SJCRH30 (cell line): ENCODE results near the gene SNX13. TPM values are rescaled to one million over a fixed set of nuclear protein-coding genes. Genes with fewer than 3 reads are reported as not detected.

Experiments
- DNase-seq, 2 experiments: peaks; one replicate each; pipeline ENCODE4 v3.0.0-alpha.2; 2015 to 2020
- H3K27ac ChIP-seq: fragments of 250-450 bp; sonication (Bioruptor Pico); 2 replicates; pipeline ENCODE4 v1.5.1; 2020; ENCODE audit warnings: mild to moderate bottlenecking, moderate library complexity
- H3K27me3 ChIP-seq: fragments of 250-450 bp; sonication (Bioruptor Pico); 2 replicates; pipeline ENCODE4 v1.5.1; 2020; ENCODE audit warnings: mild to moderate bottlenecking, moderate library complexity
- H3K36me3 ChIP-seq: fragments of 250-450 bp; sonication (Bioruptor Pico); 2 replicates; pipeline ENCODE4 v1.5.1; 2020; ENCODE audit warnings: mild to moderate bottlenecking, moderate library complexity
- H3K4me1 ChIP-seq: fragments of 250-450 bp; sonication (Bioruptor Pico); 2 replicates; pipeline ENCODE4 v1.5.1; 2020; ENCODE audit warnings: mild to moderate bottlenecking, moderate library complexity
- H3K4me3 ChIP-seq: fragments of 250-450 bp; sonication (Bioruptor Pico); 2 replicates; pipeline ENCODE4 v1.5.1; 2020; ENCODE audit warnings: mild to moderate bottlenecking, moderate library complexity
- H3K9me3 ChIP-seq: fragments of 250-450 bp; sonication (Bioruptor Pico); replicated peaks from 2 replicates; pipeline ENCODE4 v1.5.1; 2020; ENCODE audit warnings: mild to moderate bottlenecking, moderate library complexity
- total RNA-seq: library from RNA; depleted of rRNA; stranded (reverse); fragments of >200 nt; shearing (Covaris generic); gene quantifications from 2 replicates; pipeline ENCODE4 v1.2.3, GENCODE V29; 2014

The SNX13 gene
- total RNA-seq, 1 experiment from 2014 or later: 37.1 TPM

DNA sequence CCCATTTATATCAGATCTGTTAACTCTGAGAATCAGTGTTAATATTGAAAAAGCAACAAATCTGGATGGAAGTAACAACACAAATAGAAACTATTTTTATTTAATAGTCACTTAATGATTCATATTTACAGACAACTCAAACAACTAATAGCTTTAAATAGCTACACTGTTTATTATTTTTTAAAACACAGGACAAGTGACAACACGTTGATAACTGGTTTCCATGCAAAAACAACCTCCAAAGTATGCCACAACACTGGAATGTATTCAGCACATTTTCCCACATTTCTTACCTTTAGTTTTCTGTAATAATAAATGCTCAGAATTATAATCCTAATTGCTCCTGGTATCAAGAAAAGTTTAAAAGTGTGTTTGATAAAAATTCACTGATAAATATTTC lies 4.0 kb downstream of the SNX13 start:
- no peaks in the 10 kb centered on the region for H3K9me3 ChIP-seq
- no peaks in the 10 kb centered on the region for H3K36me3 ChIP-seq
- no peak overlapping the region for H3K27ac ChIP-seq
- H3K27me3 ChIP-seq: no peaks in the 10 kb centered on the region
- H3K4me1 ChIP-seq: peaks cover 7% of the 10 kb centered on the region
- no peak overlapping the region for H3K4me3 ChIP-seq
- no peak for DNase-seq

DNA sequence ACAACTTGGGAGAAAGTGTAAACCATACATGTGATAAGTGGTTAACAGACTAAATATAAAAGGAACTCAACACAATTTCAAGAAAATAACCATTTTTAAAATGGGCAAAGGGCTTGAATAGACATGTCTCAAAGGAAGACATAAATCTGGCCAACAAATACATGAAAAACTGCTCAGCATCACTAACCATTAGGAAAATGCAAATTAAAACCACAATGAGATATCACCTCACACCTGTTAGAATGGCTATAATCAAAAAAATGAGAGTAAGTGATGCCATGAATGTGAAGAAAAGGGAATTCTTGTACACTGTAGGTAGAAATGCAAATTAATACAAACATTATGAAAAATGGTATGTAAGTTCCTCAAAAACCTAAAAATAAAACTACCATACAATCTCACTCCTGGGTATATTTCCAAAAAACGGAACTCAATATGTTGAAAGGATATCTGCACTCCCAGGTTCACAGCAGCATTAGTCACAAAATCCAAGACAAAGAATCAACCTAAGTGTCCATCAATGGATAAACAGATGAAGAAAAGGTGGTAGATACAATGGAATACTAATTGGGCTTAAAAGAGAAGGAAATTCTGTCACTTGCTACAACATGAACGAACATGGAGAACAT lies 5.6 kb downstream of the SNX13 start:
- no peaks in the 10 kb centered on the region for H3K27me3 ChIP-seq
- H3K9me3 ChIP-seq: no peaks in the 10 kb centered on the region
- no peak overlapping the region for H3K27ac ChIP-seq
- no peaks in the 10 kb centered on the region for H3K36me3 ChIP-seq
- peaks cover 7% of the 10 kb centered on the region for H3K4me1 ChIP-seq
- H3K4me3 ChIP-seq: no peak overlapping the region
- no peak for DNase-seq

DNA sequence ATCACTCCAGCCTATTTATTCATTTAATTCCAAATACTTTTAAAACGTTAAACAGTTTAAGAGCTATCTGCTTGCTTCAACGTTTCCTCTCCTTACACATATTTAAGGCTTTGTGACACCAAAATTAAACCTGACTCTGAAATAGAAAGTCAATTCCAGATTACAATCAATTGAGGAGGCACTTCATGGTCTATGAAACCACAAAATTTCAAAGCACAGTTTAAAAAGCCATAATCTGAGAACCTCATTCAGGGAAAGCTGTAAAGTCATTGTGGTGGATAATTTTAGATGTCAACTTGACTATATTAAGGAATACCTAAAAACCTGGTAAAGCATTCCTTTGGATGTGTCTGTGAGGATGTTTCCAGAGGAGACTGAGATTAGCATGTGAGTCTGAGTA lies 6.2 kb downstream of the SNX13 start:
- H3K36me3 ChIP-seq: no peaks in the 10 kb centered on the region
- no peak overlapping the region for H3K4me3 ChIP-seq
- no peaks in the 10 kb centered on the region for H3K9me3 ChIP-seq
- H3K4me1 ChIP-seq: peaks cover 7% of the 10 kb centered on the region
- no peak overlapping the region for H3K27ac ChIP-seq
- H3K27me3 ChIP-seq: no peaks in the 10 kb centered on the region
- DNase-seq: no peak

DNA sequence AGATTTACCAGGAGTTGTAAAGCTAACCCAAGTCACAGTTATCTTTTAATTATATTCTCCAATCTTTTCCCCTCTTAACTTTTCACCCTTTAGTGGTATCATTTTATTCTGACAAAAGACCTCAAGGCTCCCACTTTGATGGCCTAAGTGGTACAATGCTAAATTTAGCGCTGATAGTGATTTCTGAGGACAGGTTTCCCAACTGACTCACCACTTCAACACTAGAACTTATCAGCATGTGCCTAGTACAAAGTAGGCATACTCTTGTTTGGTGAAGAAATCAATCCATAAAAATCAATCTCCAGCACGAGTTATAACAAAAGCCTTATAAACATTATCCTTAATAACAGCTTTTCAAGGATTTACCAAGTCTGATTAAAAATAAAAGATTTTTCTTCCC lies 7.5 kb downstream of the SNX13 start:
- Histone ChIP-seq H3K9me3 (no peaks in the 10 kb centered on the region), H3K27me3 (no peaks in the 10 kb centered on the region), H3K27ac (no peak overlapping the region), H3K4me1 (peaks cover 3% of the 10 kb centered on the region; the same call in 1 of the 2 replicates), H3K4me3 (no peak overlapping the region), H3K36me3 (no peaks in the 10 kb centered on the region)
- no peak for DNase-seq

DNA sequence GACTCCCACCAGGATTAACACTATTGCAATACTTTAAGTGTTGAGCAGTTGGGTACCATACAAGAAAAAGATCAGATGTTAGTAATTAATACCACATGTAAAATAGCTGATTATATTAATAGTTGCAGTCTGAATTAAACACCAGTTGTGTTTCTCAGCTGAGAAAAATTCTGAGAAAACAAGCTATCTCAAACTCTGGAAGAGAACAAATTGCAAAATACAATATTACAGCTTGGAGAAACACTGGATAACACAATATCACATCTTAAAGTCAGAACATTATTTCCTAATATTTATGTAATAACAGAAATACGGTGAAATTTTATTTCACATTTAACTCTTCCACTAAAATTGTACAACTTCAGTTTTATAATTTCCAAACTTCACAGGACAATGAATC lies 9.2 kb downstream of the SNX13 start:
- H3K27ac ChIP-seq: no peak overlapping the region
- H3K9me3 ChIP-seq: no peaks in the 10 kb centered on the region
- H3K4me1 ChIP-seq: no peaks in the 10 kb centered on the region
- no peak overlapping the region for H3K4me3 ChIP-seq
- DNase-seq: no peak
- no peaks in the 10 kb centered on the region for H3K27me3 ChIP-seq
- H3K36me3 ChIP-seq: no peaks in the 10 kb centered on the region

DNA sequence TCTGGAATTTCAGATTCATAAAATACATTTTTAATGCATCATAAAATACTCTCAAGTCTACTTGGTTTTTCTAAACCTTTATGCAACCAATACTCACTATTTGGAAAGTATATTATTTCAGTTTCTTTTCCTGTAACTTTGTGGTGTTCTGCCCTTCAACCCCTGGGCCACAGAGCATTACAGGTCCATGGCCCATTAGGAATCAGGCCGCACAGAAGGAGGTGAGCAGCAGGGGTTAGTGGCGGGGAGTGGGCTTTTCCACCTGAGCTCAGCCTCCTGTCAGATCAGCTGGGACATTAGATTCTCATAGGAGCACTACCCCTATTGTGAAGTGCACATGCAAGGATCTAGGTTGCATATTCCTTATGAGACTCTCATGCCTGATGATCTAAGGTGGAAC lies 9.7 kb downstream of the SNX13 start:
- DNase-seq: no peak
- H3K27me3 ChIP-seq: no peaks in the 10 kb centered on the region
- no peaks in the 10 kb centered on the region for H3K9me3 ChIP-seq
- no peak overlapping the region for H3K4me3 ChIP-seq
- no peaks in the 10 kb centered on the region for H3K4me1 ChIP-seq
- H3K36me3 ChIP-seq: no peaks in the 10 kb centered on the region
- H3K27ac ChIP-seq: no peak overlapping the region

DNA sequence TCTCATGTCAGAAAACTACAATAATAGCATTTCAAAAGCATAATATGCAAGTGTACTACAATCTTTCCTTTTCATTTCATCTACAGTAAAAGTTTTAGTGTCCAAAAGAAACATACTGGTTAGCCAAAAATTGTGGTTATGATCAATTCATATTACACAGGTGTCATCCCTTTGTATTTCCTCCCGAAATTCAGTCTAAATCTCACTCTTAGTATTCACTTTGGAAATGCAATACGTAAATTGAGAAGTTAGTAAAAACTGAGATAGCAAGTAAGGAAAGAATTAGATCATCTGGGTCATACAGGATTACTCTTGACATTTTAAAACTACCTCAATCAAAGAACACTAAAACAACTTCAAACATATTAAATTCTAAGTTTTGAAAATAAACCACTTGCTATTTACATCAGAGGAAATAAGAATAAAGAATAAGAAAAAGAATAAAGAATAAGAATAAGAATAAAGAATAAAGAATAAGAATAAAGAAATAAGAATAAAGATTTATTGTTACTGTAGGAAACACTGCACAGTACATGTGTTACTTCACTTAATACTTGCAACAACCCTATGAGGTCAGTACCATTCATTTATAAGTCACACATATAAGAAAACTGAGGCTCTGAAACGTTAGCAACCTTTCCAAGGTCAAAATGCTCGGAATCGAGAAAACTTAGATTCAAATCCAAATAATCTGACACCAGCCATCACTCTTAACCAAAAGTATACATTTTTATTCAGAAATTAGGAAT lies 10.5 kb downstream of the SNX13 start:
- no peaks in the 10 kb centered on the region for H3K4me1 ChIP-seq
- no peak overlapping the region for H3K27ac ChIP-seq
- no peaks in the 10 kb centered on the region for H3K27me3 ChIP-seq
- no peaks in the 10 kb centered on the region for H3K36me3 ChIP-seq
- no peak overlapping the region for H3K4me3 ChIP-seq
- no peaks in the 10 kb centered on the region for H3K9me3 ChIP-seq
- DNase-seq: no peak

DNA sequence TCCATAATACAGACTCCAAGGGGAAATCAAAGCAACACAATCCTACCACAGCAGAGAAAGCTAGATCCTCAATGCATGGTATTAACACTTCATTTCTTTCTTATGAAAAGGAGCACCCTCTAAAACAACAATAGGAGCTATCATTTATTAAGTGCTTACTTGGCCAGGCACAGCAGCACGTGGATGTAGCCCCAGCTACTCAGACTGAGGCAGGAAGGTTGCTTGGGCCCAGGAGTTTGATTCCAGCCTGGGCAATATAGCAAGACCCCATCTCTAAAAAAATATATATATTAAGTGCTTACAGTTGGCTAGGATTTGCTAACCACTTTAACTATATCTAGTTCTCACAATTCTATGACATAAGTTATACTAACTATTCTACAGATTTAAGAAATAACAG lies 12.2 kb downstream of the SNX13 start:
- Histone ChIP-seq H3K27ac (no peak overlapping the region), H3K27me3 (no peaks in the 10 kb centered on the region), H3K4me3 (no peak overlapping the region), H3K4me1 (no peaks in the 10 kb centered on the region), H3K9me3 (no peaks in the 10 kb centered on the region), H3K36me3 (no peaks in the 10 kb centered on the region)
- no peak for DNase-seq

DNA sequence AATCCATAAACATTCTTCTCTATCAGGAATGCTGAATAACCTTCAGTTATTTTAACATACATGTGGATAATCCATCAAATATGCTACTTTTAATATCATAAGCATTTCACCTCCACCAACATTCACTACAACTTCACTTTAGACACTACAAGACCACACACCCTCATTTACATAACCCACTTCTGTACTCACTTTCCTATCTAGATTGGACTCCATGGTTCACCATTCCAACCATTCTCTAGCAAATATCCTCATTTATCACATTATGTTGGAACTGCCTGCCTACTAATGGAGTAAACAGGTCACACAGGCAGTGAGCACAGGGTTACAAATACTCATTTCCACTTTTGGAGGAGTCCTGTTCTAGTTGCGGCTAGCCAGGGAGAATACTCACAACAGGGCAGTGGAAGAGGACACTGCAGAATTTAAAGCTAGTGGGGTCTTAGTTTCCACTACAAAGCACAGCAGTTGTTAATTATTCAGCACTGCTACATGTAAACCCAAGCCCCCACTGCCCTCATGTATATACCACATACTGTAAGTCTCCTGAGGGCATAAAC lies 18.4 kb downstream of the SNX13 start:
- no peak overlapping the region for H3K27ac ChIP-seq
- H3K4me1 ChIP-seq: no peaks in the 10 kb centered on the region
- no peak for DNase-seq
- no peaks in the 10 kb centered on the region for H3K27me3 ChIP-seq
- no peak overlapping the region for H3K4me3 ChIP-seq
- H3K36me3 ChIP-seq: no peaks in the 10 kb centered on the region
- H3K9me3 ChIP-seq: peaks cover 3% of the 10 kb centered on the region; the same call in 1 of the 2 replicates

DNA sequence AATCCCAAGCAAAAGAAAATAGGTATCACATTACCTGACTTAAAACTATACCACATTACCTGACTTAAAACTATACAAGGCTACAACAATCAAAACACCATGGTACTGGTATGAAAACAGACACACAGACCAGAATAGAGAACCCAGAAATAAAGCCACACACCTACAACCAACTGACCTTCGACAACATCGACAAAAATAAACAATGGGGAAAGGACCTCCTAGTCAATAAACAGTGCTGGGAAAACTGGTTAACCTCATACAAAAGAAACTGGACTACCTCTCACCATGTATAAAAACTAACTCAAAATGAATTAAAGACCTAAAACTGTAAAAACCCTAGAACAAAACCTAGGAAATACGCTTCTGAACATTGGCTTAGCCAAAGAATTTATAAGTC lies 22.5 kb downstream of the SNX13 start:
- no peak overlapping the region for H3K27ac ChIP-seq
- DNase-seq: no peak
- no peaks in the 10 kb centered on the region for H3K27me3 ChIP-seq
- H3K4me3 ChIP-seq: no peak overlapping the region
- H3K36me3 ChIP-seq: no peaks in the 10 kb centered on the region
- H3K4me1 ChIP-seq: no peaks in the 10 kb centered on the region
- peaks cover 11% of the 10 kb centered on the region; the same call in 1 of the 2 replicates for H3K9me3 ChIP-seq

DNA sequence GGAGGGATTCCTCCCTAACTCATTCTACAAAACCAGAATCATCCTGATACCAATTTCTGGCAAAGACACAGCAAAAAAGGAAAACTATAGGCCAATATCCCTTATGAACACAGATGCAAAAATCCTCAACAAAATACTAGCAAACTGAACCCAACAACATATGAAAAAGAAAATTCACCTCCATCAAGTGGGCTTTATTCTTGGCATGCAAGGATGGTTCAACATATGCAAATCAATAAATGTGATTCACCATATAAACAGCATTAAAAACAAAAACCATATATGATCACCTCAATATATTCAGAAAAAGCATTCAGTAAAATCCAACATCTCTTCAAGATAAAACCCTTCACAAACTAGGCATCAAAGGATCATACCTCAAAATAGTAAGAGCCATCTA lies 23.5 kb downstream of the SNX13 start:
- H3K36me3 ChIP-seq: no peaks in the 10 kb centered on the region
- H3K27ac ChIP-seq: no peak overlapping the region
- H3K9me3 ChIP-seq: peaks cover 11% of the 10 kb centered on the region; the same call in 1 of the 2 replicates
- no peak overlapping the region for H3K4me3 ChIP-seq
- no peaks in the 10 kb centered on the region for H3K27me3 ChIP-seq
- no peaks in the 10 kb centered on the region for H3K4me1 ChIP-seq
- DNase-seq: no peak

DNA sequence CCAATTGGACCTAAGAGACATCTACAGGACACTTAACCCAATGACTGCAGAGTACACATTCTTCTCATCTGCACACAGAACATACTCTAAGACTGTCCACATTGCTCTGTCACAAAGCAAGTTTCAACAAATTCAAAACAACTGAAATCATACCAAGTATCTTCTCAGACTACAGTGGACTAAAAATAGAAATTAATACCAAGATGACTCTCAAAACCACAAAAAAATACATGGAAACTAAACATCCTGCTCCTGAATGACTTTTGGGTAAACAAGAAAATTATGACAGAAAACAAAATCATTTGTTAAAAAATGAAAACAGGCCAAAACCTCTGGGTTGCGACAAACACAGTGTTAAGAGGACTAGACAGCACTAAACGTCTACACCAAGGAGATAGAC lies 24.5 kb downstream of the SNX13 start:
- DNase-seq: no peak
- H3K27ac ChIP-seq: no peak overlapping the region
- no peaks in the 10 kb centered on the region for H3K27me3 ChIP-seq
- H3K9me3 ChIP-seq: peaks cover 11% of the 10 kb centered on the region; the same call in 1 of the 2 replicates
- no peaks in the 10 kb centered on the region for H3K4me1 ChIP-seq
- no peak overlapping the region for H3K4me3 ChIP-seq
- no peaks in the 10 kb centered on the region for H3K36me3 ChIP-seq

DNA sequence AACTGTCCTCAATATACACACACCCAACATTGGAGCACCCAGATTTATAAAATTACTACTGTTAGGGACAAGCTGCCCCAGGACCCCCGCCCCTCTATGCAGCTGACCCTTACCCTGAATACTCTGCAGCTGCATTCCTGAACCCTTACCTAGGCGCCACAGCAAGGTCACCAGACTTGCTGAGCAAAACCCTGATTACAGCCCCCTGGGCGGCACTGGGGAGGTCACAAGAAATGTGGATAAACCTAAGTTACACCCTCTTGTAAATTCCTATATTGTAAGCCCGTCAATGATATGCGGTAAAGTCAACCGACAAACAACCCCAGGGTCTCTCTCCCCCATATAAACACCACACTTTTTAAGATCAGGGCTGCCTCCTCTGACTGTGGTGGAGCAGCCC lies 25.1 kb downstream of the SNX13 start:
- DNase-seq: no peak
- Histone ChIP-seq H3K36me3 (no peaks in the 10 kb centered on the region), H3K4me1 (no peaks in the 10 kb centered on the region), H3K27me3 (no peaks in the 10 kb centered on the region), H3K27ac (no peak overlapping the region), H3K9me3 (peaks cover 11% of the 10 kb centered on the region; the same call in 1 of the 2 replicates), H3K4me3 (no peak overlapping the region)

DNA sequence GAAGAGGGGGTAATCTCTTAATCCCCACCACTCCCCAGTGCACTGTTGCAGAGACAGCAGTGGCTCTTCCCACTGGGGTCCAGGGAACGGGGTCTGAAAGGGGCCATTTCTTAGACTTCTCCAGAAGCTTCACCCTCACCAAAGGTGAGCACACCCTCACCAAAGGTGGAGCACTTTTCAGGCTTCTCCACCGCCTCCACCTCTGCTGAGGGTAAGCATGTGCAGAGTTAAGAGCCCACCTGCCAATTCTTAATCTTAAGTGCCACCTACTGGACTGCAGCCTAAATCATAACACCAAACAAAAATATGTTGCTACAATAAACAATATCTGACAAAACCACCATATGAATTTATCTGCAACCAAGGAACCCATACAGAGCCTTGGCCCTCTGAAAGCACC lies 27.0 kb downstream of the SNX13 start:
- no peaks in the 10 kb centered on the region for H3K36me3 ChIP-seq
- no peak overlapping the region for H3K27ac ChIP-seq
- no peaks in the 10 kb centered on the region for H3K27me3 ChIP-seq
- peaks cover 11% of the 10 kb centered on the region for H3K9me3 ChIP-seq
- H3K4me3 ChIP-seq: no peak overlapping the region
- DNase-seq: no peak
- no peaks in the 10 kb centered on the region for H3K4me1 ChIP-seq

DNA sequence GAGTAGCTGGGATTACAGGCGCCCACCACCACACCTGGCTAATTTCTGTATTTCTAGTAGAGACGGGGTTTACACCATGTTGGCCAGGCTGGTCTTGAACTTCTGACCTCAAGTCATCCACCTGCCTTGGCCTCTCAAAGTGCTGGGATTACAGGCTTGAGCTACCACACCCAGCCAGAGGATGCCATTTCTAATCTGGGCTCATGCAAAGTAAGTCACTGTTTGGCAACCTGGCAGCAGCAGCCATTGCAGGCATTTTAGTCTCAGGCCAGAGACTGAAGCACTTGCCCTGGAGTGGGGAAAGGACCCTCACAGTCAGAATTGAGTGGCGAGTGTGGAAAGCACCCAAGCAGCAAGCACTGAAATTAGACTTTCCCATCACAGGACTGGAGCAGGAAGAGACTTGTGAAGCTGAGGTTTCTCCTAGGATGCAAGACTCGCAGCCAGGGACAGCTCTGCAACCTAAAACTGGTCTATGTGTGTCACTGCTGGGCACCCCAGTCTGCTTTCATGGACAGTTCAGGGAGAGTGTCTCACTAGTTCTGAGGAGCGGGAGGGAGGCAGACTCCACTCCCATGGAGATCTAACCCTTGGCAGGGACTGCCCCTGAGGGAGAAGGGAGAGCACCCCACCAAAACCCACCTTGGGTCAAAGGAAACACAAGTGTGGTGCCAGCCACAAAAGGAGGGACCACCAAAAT lies 27.6 kb downstream of the SNX13 start:
- no peaks in the 10 kb centered on the region for H3K4me1 ChIP-seq
- no peak overlapping the region for H3K27ac ChIP-seq
- DNase-seq: no peak
- no peaks in the 10 kb centered on the region for H3K27me3 ChIP-seq
- peaks cover 11% of the 10 kb centered on the region for H3K9me3 ChIP-seq
- no peak overlapping the region for H3K4me3 ChIP-seq
- no peaks in the 10 kb centered on the region for H3K36me3 ChIP-seq
